ENCODE results near the gene CACNG7. TPM values are rescaled to one million over a fixed set of nuclear protein-coding genes. Genes with fewer than 3 reads are reported as not detected.
A peak's percentile ranks its signal among the peaks of the same experiment; 100 is the strongest.

Gene CACNG7
- total RNA-seq, 6 experiments from 2014 or later: 0.38 to 1.2 (median 0.70) TPM

DNA sequence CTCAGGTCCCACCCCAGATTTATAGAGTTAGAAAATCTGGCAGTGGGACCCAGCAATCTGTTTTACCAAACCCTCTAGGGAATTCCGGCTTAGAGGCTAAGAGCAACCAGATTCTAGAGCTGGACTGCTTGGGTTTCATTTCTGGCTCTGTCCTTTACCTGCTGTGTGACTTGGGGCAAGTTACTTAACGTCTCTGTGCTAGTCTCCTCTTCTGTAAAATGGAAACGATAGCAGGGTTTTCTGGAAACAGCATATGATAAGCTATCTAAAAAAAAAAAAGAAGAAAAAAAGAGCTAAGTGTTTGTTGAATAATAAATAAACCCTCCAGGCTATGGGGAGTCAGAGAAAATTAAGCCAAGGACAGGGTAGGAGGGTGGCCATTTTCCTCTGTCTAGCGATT, 11.6 kb upstream of the CACNG7 start:
- H3K9me3 Mint-ChIP-seq: no peaks in the 10 kb centered on the region
- TF ChIP-seq, protein P1, sequence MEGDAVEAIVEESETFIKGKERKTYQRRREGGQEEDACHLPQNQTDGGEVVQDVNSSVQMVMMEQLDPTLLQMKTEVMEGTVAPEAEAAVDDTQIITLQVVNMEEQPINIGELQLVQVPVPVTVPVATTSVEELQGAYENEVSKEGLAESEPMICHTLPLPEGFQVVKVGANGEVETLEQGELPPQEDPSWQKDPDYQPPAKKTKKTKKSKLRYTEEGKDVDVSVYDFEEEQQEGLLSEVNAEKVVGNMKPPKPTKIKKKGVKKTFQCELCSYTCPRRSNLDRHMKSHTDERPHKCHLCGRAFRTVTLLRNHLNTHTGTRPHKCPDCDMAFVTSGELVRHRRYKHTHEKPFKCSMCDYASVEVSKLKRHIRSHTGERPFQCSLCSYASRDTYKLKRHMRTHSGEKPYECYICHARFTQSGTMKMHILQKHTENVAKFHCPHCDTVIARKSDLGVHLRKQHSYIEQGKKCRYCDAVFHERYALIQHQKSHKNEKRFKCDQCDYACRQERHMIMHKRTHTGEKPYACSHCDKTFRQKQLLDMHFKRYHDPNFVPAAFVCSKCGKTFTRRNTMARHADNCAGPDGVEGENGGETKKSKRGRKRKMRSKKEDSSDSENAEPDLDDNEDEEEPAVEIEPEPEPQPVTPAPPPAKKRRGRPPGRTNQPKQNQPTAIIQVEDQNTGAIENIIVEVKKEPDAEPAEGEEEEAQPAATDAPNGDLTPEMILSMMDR (IDR thresholded peaks at IDR 0.05): no peak
- no peak overlapping the region for H3K4me3 Mint-ChIP-seq
- DNase-seq: no peak
- no peak overlapping the region for H3K27ac Mint-ChIP-seq
- no peaks in the 10 kb centered on the region for H3K36me3 Mint-ChIP-seq (ENCODE audit: low read depth)
- no peaks in the 10 kb centered on the region for H3K4me1 Mint-ChIP-seq (ENCODE audit: low read depth)
- H3K27me3 Mint-ChIP-seq (ENCODE audit: insufficient read depth): peaks cover 36% of the 10 kb centered on the region

DNA sequence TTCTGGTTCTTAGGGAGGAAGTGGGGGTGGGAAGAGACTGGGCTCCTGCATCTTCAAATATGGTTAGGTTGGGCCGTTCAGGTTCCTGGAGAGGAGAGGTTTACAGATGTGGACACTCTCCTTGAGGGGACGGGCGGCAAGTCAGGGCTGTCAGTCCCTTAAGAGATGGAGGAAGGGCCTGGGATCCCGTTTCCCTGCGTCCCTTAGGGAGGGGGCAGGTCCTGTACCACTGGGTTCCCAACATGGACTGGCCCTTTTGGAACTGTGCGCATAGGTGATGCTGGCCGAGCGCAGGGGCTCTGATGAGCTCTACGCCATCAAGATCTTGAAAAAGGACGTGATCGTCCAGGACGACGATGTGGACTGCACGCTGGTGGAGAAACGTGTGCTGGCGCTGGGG, 10.9 kb upstream of the CACNG7 start:
- TF ChIP-seq, protein P1 (IDR thresholded peaks at IDR 0.05): no peak
- no peaks in the 10 kb centered on the region for H3K36me3 Mint-ChIP-seq (ENCODE audit: low read depth)
- H3K4me3 Mint-ChIP-seq: no peak overlapping the region
- H3K9me3 Mint-ChIP-seq: no peaks in the 10 kb centered on the region
- no peak overlapping the region for H3K27ac Mint-ChIP-seq
- no peak for DNase-seq
- peaks cover 29% of the 10 kb centered on the region for H3K27me3 Mint-ChIP-seq (ENCODE audit: insufficient read depth)
- H3K4me1 Mint-ChIP-seq (ENCODE audit: low read depth): no peaks in the 10 kb centered on the region

DNA sequence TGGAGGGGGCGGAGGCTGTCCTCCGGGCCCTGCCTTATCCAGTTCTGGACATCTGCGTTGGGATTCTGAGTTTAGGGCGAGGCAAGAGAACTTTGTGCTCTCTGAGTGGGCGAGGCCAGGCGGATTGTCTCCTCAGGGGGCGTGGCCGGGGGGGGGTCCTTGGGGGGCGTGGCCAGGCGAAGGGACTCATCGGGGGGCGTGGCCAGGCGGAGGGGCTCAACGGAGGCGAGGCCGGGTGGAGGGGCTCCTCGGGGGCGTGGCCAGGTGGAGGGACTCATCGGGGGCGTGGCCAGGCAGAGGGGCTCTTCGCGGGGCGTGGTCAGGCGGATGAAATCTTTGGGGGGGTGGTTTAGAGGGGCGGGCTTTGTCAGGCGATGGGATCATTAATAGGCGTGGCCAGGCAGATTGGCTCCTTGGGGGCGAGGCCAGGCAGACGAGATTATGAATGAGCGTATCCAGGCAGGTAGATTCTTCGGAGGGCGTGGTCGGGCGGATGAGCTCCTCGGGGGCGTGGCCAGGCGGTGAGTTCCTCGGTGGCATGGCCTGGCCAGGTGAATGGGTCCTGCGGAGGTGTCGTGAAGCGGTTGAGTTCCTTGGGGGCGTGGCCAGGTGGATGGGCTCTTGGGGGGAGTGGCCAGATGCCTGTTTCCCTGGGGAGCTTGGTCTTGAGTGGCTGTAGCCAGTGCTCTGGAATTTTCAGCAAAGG, 10.3 kb upstream of the CACNG7 start:
- Mint-ChIP-seq H3K4me3 (no peak overlapping the region), H3K27me3 (ENCODE audit: insufficient read depth) (peaks cover 28% of the 10 kb centered on the region), H3K27ac (no peak overlapping the region), H3K9me3 (no peaks in the 10 kb centered on the region), H3K36me3 (ENCODE audit: low read depth) (no peaks in the 10 kb centered on the region), H3K4me1 (ENCODE audit: low read depth) (no peaks in the 10 kb centered on the region)
- no peak for DNase-seq
- TF ChIP-seq, protein P1 (IDR thresholded peaks at IDR 0.05): no peak

DNA sequence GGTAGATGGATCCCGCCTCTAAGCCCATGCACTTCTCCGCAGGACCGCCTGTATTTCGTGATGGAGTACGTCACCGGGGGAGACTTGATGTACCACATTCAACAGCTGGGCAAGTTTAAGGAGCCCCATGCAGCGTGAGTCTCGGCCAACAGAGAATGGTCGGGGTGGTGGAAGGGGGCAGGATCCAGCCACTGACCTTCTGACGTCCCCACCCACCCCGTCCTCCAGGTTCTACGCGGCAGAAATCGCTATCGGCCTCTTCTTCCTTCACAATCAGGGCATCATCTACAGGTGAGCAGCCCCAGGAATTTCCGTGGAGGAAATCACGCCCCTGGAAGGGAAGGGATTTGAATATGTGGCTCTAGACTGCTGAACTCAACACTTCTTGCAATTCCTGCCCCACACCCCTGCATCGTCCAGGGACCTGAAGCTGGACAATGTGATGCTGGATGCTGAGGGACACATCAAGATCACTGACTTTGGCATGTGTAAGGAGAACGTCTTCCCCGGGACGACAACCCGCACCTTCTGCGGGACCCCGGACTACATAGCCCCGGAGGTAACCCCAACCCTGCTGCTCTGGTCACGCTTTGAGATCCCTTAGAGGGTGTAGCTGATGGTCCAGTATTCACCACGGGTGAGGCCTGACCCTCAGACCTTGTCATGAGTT, 8.8 kb upstream of the CACNG7 start:
- no peaks in the 10 kb centered on the region for H3K36me3 Mint-ChIP-seq (ENCODE audit: low read depth)
- DNase-seq: no peak
- TF ChIP-seq, protein P1 (IDR thresholded peaks at IDR 0.05): no peak

DNA sequence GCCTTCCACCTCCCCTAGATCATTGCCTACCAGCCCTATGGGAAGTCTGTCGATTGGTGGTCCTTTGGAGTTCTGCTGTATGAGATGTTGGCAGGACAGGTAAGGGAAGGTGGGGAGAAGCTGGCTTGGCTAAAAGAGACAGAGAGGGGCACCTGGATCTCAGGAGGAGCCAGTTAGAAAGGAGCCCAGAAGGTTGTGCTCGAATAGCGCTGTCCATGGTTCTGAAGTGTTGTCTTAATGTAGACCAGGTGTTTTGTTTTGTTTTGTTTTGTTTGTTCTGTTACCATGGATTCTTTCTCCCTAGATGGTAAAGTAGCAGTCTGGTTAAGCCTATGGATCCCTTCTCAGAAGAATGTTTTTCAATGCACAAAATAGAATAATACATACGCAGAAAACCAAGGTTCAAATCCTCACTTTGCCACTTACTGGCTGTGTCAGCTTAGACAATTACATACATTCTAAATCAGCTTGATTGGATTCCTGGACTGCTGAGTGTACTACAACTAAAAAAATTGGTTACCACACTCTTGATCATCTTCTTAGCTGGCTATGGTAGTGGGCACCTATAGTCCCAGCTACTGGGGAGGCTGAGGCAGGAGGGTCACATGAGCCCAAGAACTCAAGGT, 5.9 kb upstream of the CACNG7 start:
- peaks cover 17% of the 10 kb centered on the region for H3K4me1 Mint-ChIP-seq (ENCODE audit: low read depth)
- H3K36me3 Mint-ChIP-seq (ENCODE audit: low read depth): no peaks in the 10 kb centered on the region
- H3K27me3 Mint-ChIP-seq (ENCODE audit: insufficient read depth): peaks cover 33% of the 10 kb centered on the region
- TF ChIP-seq, protein P1 (IDR thresholded peaks at IDR 0.05): no peak
- no peaks in the 10 kb centered on the region for H3K9me3 Mint-ChIP-seq
- peak; percentile 22 for DNase-seq
- H3K4me3 Mint-ChIP-seq: no peak overlapping the region
- H3K27ac Mint-ChIP-seq: no peak overlapping the region

More for the DNA sequence above, 8.8 kb upstream of the CACNG7 start:
- Mint-ChIP-seq H3K4me1 (ENCODE audit: low read depth) (no peaks in the 10 kb centered on the region), H3K27ac (no peak overlapping the region), H3K4me3 (no peak overlapping the region), H3K27me3 (ENCODE audit: insufficient read depth) (peaks cover 26% of the 10 kb centered on the region), H3K9me3 (no peaks in the 10 kb centered on the region)
